GM19468 (cell line): Measurements from ENCODE around the gene LACTBL1.
"Not testable (repeated sequence)": the region's sequence is repeated elsewhere in the genome, so short reads cannot be mapped to it uniquely, and the experiment has no call there.

Experiments
- ATAC-seq: cut with Tn5 transposase; IDR thresholded peaks from one replicate; pipeline ENCODE4 v1.9.1; 2021; ENCODE audit warnings: mild to moderate bottlenecking, moderate library complexity, moderate number of reproducible peaks; ENCODE audit not compliant: unreplicated experiment; ENCODE audit errors: extremely low read depth

Gene LACTBL1

GRCh38 chr1:22972760-22973159 is at the start of gene LACTBL1:
LACTBL1 (minus strand) TSS chr1:22972866; CDS start chr1:22972316, 550 bp downstream.
- no peak for ATAC-seq

GRCh38 chr1:23021834-23022233 is 49.2 kb upstream of the LACTBL1 start:
- no peak for ATAC-seq

- ATAC-seq = no peak
Measured at GRCh38 chr1:23020706-23021405, 48.2 kb upstream of the LACTBL1 start.

- no peak for ATAC-seq
Measured at GRCh38 chr1:23019863-23020625, 47.4 kb upstream of the LACTBL1 start.

GRCh38 chr1:23019094-23019862 is 46.6 kb upstream of the LACTBL1 start, which contains the start of gene KDM1A:
KDM1A (plus strand) TSS chr1:23019468; CDS start chr1:23019597, 129 bp downstream.
- peak; percentile 87 for ATAC-seq

GRCh38 chr1:23018661-23019093 is 46.0 kb upstream of the LACTBL1 start:
- no peak for ATAC-seq

GRCh38 chr1:23013657-23014056 is 41.0 kb upstream of the LACTBL1 start:
- no peak for ATAC-seq

- ATAC-seq = not testable (repeated sequence)
Measured at GRCh38 chr1:23010025-23010424, 37.4 kb upstream of the LACTBL1 start.

- no peak for ATAC-seq
Measured at GRCh38 chr1:23008901-23009300, 36.2 kb upstream of the LACTBL1 start.

GRCh38 chr1:23007106-23007505 is 34.4 kb upstream of the LACTBL1 start:
- no peak for ATAC-seq

GRCh38 chr1:23004769-23005168 is 32.1 kb upstream of the LACTBL1 start:
- ATAC-seq = not testable (repeated sequence)

GRCh38 chr1:23004112-23004511 is 31.4 kb upstream of the LACTBL1 start:
- ATAC-seq = no peak

GRCh38 chr1:23002218-23002617 is 29.6 kb upstream of the LACTBL1 start:
- ATAC-seq = not testable (repeated sequence)

- ATAC-seq = not testable (repeated sequence)
Measured at GRCh38 chr1:23000133-23000532, 27.5 kb upstream of the LACTBL1 start.

GRCh38 chr1:22997528-22997927 is 24.9 kb upstream of the LACTBL1 start:
- ATAC-seq = not testable (repeated sequence)

- ATAC-seq = no peak
Measured at GRCh38 chr1:22995774-22996173, 23.1 kb upstream of the LACTBL1 start.

- ATAC-seq = not testable (repeated sequence)
Measured at GRCh38 chr1:22993220-22993795, 20.6 kb upstream of the LACTBL1 start.

- not testable (repeated sequence) for ATAC-seq
Measured at GRCh38 chr1:22992384-22992783, 19.7 kb upstream of the LACTBL1 start.

GRCh38 chr1:22983944-22984343 is 11.3 kb upstream of the LACTBL1 start:
- ATAC-seq = no peak

GRCh38 chr1:22980471-22980790 is 7.8 kb upstream of the LACTBL1 start:
- not testable (repeated sequence) for ATAC-seq
